Fibroblast of lung (primary cell): ENCODE data around the gene PDLIM4.

Experiments
- EZH2 ChIP-seq: IDR thresholded peaks from 2 replicates; pipeline ENCODE4 v1.5.1; 2012; ENCODE audit warnings: low read length, control low read depth, mild to moderate bottlenecking; ENCODE audit errors: missing control alignments
- TF ChIP-seq, protein P1 (sequence below), 2 donors: IDR thresholded peaks in 1 of 2; conservative IDR thresholded peaks in 1 of 2; 1 replicate in 1 of 2; 2 replicates in 1 of 2; pipeline ENCODE4 v1.5.1; 2011 to 2012; ENCODE audit warnings: low read length in 2 of 2, control low read depth in 1 of 2, inconsistent platforms in 1 of 2, low read depth in 1 of 2, mild to moderate bottlenecking in 1 of 2

DNA sequence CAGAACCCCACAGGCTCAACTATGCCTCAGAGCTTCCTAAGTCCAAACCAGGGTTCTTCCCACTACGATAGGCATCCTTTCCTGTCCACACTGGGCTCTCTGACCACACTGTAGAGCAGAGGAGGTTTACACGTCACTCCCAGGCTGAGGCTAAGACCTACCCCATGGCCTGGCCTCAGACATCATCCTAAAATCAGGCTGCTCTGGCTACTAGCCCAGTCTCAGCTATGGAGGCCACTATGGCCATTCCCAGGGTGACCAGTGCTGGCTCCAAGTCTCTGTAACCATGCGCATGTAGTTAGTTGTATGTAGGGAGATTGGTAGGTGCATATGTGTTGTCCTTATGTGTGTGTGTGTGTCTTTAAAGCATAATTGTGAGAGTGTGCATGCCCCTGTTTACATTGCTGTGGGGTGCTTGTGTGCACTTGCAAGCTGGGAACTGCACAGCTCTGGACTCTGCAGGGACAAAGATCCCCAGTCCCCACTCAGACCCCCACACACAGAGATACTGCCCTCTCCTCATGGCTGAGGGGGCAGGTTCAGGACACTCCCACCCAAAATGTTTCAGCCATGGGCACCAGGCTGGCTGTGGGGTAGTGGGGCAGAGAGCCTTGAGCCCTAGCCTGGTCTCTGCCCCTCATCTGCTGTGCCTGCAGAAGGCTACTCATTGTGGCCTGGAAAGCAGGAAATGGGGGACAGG, 12.3 kb downstream of the PDLIM4 start:
- TF ChIP-seq, protein P1, sequence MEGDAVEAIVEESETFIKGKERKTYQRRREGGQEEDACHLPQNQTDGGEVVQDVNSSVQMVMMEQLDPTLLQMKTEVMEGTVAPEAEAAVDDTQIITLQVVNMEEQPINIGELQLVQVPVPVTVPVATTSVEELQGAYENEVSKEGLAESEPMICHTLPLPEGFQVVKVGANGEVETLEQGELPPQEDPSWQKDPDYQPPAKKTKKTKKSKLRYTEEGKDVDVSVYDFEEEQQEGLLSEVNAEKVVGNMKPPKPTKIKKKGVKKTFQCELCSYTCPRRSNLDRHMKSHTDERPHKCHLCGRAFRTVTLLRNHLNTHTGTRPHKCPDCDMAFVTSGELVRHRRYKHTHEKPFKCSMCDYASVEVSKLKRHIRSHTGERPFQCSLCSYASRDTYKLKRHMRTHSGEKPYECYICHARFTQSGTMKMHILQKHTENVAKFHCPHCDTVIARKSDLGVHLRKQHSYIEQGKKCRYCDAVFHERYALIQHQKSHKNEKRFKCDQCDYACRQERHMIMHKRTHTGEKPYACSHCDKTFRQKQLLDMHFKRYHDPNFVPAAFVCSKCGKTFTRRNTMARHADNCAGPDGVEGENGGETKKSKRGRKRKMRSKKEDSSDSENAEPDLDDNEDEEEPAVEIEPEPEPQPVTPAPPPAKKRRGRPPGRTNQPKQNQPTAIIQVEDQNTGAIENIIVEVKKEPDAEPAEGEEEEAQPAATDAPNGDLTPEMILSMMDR (conservative IDR thresholded peaks at IDR 0.05 in 1 of 2, IDR thresholded peaks at IDR 0.05 in 1 of 2; ENCODE audit: low read depth in 1 of 2, low read length in 2 of 2): no peak
- TF ChIP-seq EZH2: no peak
